ENCODE data around the gene RAB11FIP4.

DNA sequence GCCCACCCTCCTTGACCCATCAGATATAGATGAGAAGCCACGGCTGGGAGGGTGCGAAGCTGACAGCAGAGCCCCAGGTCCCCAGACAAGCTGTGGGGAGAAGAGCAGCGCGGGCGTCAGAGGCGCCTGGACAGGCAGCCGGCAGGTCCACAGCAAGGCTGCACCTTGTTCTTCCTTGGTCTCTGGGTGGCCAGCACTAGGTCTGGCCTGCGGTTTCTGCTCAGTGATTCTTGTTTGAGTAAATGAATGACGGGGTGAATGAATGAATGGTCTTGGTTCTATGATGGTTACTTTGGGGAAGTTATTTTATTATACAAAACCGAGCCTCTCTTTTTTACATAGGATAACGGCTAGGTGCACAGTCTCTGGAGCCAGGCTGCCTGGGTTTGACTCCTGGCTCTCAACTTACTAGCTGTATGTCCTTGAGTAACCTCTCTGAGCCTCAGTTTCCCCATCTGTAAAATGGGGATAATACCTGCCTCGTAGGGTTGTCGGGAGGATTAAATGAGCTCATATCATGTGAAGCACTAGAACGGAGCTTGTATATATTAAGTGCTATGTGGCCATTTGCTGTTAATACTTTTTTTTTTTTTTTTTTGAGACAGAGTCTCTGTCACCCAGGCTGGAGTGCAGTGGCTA, 86.1 kb downstream of the RAB11FIP4 start:
- TF ChIP-seq EZH2 (IDR thresholded peaks at IDR 0.05; ENCODE audit: borderline replicate concordance, low read depth, low read length, severe bottlenecking), result no peak
- TF ChIP-seq, protein P1, sequence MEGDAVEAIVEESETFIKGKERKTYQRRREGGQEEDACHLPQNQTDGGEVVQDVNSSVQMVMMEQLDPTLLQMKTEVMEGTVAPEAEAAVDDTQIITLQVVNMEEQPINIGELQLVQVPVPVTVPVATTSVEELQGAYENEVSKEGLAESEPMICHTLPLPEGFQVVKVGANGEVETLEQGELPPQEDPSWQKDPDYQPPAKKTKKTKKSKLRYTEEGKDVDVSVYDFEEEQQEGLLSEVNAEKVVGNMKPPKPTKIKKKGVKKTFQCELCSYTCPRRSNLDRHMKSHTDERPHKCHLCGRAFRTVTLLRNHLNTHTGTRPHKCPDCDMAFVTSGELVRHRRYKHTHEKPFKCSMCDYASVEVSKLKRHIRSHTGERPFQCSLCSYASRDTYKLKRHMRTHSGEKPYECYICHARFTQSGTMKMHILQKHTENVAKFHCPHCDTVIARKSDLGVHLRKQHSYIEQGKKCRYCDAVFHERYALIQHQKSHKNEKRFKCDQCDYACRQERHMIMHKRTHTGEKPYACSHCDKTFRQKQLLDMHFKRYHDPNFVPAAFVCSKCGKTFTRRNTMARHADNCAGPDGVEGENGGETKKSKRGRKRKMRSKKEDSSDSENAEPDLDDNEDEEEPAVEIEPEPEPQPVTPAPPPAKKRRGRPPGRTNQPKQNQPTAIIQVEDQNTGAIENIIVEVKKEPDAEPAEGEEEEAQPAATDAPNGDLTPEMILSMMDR (IDR thresholded peaks at IDR 0.05; ENCODE audit: extremely low read depth in 1 of 2, insufficient read depth in 1 of 2, low read depth in 1 of 2, low read length in 2 of 2), result no peak
- TF ChIP-seq, protein P2, sequence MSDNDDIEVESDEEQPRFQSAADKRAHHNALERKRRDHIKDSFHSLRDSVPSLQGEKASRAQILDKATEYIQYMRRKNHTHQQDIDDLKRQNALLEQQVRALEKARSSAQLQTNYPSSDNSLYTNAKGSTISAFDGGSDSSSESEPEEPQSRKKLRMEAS (IDR thresholded peaks at IDR 0.05; ENCODE audit: insufficient read depth, insufficient read length), result no peak
- no peak for TF ChIP-seq GATA2 (IDR thresholded peaks at IDR 0.05; ENCODE audit: insufficient read depth, insufficient read length, low read depth, low read length)
- TF ChIP-seq POLR2A (IDR thresholded peaks at IDR 0.05; ENCODE audit: low read depth, low read length), result no peak
- TF ChIP-seq POLR2AphosphoS5 (IDR thresholded peaks at IDR 0.05; ENCODE audit: insufficient read depth, low read depth, low read length), result no peak
